A549 (cell line): ENCODE results near the gene TOMM40.

ENCODE experiments used
- CHD4 ChIP-seq: fragments of 200-600 bp; sonication (generic); IDR thresholded peaks from 2 replicates; pipeline ENCODE4 v1.6.1; 2016; ENCODE audit warnings: antibody characterized with exemption, mild to moderate bottlenecking, borderline replicate concordance
- CTCF ChIP-seq: fragments of >200 bp; sonication (Bioruptor Twin); formaldehyde crosslinking; IDR thresholded peaks from 3 replicates; pipeline ENCODE4 v1.5.1; 2016
- EP300 ChIP-seq, 2 experiments: fragments of >200 bp; sonication (Bioruptor Twin); formaldehyde crosslinking; IDR thresholded peaks; 2 replicates in 1 of 2; 3 replicates in 1 of 2; pipeline ENCODE4 v1.6.1; 2016 to 2017
- ESRRA ChIP-seq: fragments of 150-350 bp; IDR thresholded peaks from 2 replicates; pipeline ENCODE4 v1.6.1; 2014; ENCODE audit warnings: mild to moderate bottlenecking, low read length, borderline replicate concordance
- FOXS1 ChIP-seq: fragments of 250-450 bp; sonication (Bioruptor Pico); IDR thresholded peaks from 2 replicates; pipeline ENCODE4 v1.5.0; 2020; ENCODE audit warnings: mild to moderate bottlenecking, moderate library complexity
- HMGXB4 ChIP-seq: fragments of 250-450 bp; sonication (Bioruptor Pico); IDR thresholded peaks from 2 replicates; pipeline ENCODE4 v1.5.0; 2021; ENCODE audit warnings: mild to moderate bottlenecking, moderate library complexity, borderline replicate concordance
- KDM1A ChIP-seq: fragments of 200-600 bp; sonication (generic); IDR thresholded peaks from 2 replicates; pipeline ENCODE4 v1.6.1; 2016; ENCODE audit warnings: low read depth, mild to moderate bottlenecking
- POLR2A ChIP-seq: IDR thresholded peaks from 2 replicates; pipeline ENCODE4 v1.6.1; 2012; ENCODE audit warnings: mild to moderate bottlenecking, low read length
- POLR2AphosphoS2 ChIP-seq: conservative IDR thresholded peaks from 2 replicates; pipeline ENCODE4 v1.6.1; 2012; ENCODE audit warnings: low read length, improper control_type of control experiment, inconsistent platforms
- RAD21 ChIP-seq, 2 experiments: fragments of >200 bp in 1 of 2; sonication (Bioruptor Twin) in 1 of 2; formaldehyde crosslinking in 1 of 2; IDR thresholded peaks in 1 of 2; conservative IDR thresholded peaks in 1 of 2; 2 replicates in 1 of 2; 3 replicates in 1 of 2; pipeline ENCODE4 v1.6.1; 2012 to 2018; ENCODE audit warnings: inconsistent platforms in 1 of 2
- REST ChIP-seq: fragments of 200-600 bp; sonication (generic); IDR thresholded peaks from 2 replicates; pipeline ENCODE4 v1.6.1; 2016; ENCODE audit warnings: antibody characterized with exemption, mild to moderate bottlenecking, moderate library complexity
- SMC3 ChIP-seq: fragments of >200 bp; sonication (Bioruptor Twin); formaldehyde crosslinking; IDR thresholded peaks from 3 replicates; pipeline ENCODE4 v1.6.1; 2018; ENCODE audit warnings: inconsistent platforms
- TP53 ChIP-seq: fragments of 250-450 bp; sonication (Bioruptor Pico); IDR thresholded peaks from 2 replicates; pipeline ENCODE4 v1.5.0; 2021; ENCODE audit warnings: mild to moderate bottlenecking, moderate library complexity

GRCh38 chr19:44872661-44873060 is 18.4 kb upstream of the TOMM40 start:
- TF ChIP-seq POLR2A (no peak), CTCF (no peak), FOXS1 (no peak), REST (no peak), ESRRA (no peak), HMGXB4 (no peak), TP53 (CRISPR knock-in tag) (no peak), EP300 (IDR thresholded peaks at IDR 0.05) (no peak), POLR2AphosphoS2 (no peak), SMC3 (no peak), RAD21 (conservative IDR thresholded peaks at IDR 0.05 in 1 of 2, IDR thresholded peaks at IDR 0.05 in 1 of 2) (no peak), CHD4 (no peak), KDM1A (no peak)
